GM19395 (cell line): ENCODE results near the gene ADAMTS18.
"Not testable (repeated sequence)": the region's sequence is repeated elsewhere in the genome, so short reads cannot be mapped to it uniquely, and the experiment has no call there.

ENCODE experiments used
- ATAC-seq: cut with Tn5 transposase; IDR thresholded peaks from one replicate; pipeline ENCODE4 v1.9.1; 2021; ENCODE audit warnings: mild to moderate bottlenecking, moderate library complexity; ENCODE audit not compliant: unreplicated experiment

Gene ADAMTS18

DNA sequence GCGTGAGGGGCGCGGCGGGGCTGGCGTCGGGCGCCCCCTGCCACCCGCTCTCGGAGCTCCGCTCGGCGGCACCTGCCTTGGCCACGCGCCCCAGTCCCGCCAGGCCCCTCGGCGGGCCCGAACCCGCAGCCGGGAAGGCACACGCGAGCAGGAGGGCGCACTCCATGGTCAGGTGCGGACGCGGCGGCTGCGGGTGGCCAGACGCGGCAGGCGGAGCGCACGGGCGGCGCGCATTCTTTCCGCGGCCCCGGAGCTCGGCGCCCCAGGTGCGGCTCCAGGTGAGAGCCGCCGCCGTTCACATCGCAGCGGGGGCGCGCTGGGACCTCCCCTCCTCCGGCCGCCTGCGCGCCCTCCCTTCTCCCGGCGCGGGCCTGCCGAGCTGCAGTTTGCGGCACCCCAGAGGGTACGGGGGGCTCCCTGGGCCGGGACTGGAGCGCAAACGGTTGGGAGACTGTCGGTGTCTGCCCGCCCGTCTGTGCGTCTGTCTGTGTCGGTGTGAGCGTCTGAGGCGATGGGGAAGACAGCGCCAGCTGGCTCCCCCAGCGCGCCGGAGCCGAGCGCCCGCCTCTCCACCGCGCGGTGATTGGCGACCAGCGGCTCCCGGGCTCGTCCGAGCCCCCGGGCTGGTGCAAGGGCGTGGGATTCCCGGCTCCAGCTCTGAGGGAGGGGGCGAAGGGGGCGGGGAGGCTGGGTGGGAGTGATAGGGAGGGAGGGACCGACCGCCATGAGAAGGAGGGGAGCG, at the start of gene ADAMTS18:
TSS of gene ADAMTS18 (minus strand) at position 505 of the 742 bp plus-strand sequence. CDS start at position 166, 339 bp downstream.
- ATAC-seq, result no peak

GRCh38 chr16:77480681-77481315, 46.0 kb upstream of the ADAMTS18 start:
- ATAC-seq, result no peak

DNA sequence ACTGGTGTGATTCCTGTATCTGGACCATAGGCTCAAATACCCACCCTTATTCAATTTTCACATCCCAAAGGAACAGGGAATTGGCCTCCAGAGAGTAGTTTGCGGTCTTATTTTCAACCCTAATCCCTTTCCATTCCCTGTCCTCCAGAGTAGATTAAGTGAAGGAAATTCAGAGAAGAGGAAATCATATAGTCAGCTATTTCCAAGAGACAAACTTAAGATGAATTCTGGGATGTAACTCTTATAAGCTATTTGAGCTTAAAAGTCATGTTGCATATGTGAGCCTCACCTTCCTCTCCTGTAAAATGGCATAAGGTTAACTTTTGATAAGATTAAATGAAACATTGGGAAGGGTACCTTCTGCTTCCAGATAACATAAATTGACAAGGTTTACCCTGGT, 37.4 kb upstream of the ADAMTS18 start:
- no peak for ATAC-seq

DNA sequence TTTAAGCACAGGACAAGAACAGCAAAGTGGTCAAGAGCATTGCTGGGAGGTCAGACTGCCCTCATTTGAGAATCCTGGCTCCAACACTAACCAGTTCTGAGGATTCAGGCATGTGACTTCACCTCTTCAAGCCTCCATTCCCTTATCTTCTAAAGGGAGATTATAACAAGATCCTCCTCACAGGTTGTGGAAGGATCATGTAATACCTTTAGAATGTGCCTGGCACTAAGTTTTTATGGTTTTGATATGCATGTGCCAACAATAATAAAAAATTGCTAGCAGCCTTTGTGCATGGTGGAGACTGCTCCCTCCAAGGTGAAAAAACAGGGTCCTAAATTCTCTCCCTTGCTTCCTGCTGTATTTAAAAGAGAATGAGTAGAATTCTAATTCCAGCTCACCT, 36.0 kb upstream of the ADAMTS18 start:
- no peak for ATAC-seq

DNA sequence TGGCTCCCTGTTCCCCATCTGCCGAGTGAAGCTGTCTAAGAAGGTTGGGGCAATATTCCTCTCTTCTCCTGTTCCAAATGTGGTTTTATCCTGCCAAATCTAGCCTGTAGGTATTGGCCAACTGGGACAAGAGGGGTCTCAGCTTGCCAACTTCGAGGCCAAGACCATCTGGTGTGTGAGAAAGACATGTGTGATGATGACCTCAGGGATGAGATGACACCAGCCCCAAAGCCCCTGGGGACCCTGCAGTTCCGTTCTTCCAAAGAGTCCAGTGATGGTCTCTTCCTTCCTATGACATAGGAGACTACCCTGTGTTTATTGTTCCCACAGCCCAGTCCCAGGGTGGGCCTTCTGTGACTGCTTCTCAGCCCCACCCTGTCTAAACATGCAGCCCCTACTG, 34.8 kb upstream of the ADAMTS18 start:
- ATAC-seq, result no peak

- no peak for ATAC-seq
These were observed 34.0 kb upstream of the ADAMTS18 start for GRCh38 chr16:77468831-77469230.

DNA sequence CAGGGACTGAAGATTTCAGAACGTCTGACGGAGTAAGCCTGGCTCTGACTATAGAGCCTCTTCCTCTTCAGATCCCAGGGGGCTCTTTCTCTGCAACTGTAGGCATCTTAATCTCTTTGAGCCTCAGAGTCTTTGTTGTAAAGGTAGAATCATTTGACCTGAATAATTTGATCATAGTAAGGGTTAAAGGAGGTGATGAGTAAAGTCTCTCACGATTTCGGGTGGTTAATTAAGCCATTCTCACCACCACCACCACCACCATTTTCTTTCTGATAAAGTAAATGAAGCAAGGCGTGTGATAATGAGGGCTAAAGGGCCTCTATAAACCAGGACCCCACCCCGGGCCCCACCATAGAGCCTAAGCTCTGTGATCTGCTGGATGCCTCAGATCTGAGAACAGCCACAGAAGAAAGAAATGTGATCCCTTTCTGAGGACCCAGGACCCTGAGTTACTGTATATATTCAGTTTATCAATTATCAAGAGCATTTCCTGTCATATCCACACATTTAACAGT, 33.0 kb upstream of the ADAMTS18 start:
- no peak for ATAC-seq

DNA sequence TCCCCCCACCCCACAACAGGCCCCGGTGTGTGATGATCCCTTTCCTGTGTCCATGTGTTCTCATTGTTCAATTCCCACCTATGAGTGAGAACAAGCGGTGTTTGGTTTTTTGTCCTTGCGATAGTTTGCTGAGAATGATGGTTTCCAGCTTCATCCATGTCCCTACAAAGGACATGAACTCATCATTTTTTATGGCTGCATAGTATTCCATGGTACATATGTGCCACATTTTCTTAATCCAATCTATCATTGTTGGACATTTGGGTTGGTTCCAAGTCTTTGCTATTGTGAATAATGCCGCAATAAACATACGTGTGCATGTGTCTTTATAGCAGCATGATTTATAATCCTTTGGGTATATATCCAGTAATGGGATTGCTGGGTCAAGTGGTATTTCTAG, 28.8 kb upstream of the ADAMTS18 start:
- ATAC-seq, result not testable (repeated sequence)

DNA sequence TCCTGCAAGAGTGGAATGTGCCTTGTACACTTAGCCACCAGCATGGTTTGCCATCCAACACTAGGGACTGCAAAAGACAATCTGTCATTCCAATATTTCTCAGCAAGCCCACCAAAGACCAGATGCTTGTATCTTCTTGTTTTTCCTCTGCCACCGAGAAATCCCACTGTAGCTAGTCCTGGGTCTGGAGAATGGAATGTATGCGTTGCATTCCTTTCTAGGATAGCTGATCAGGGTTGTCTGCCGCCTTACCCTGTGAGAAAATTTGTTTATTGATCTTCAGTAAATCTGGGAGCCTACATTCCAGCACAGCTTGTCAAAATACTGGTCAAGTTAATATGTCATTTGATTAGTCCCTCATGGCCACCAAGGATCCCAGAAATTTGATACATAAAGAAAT, 28.1 kb upstream of the ADAMTS18 start:
- ATAC-seq, result no peak

- ATAC-seq, result no peak
These were observed 24.9 kb upstream of the ADAMTS18 start for GRCh38 chr16:77459534-77460254.

DNA sequence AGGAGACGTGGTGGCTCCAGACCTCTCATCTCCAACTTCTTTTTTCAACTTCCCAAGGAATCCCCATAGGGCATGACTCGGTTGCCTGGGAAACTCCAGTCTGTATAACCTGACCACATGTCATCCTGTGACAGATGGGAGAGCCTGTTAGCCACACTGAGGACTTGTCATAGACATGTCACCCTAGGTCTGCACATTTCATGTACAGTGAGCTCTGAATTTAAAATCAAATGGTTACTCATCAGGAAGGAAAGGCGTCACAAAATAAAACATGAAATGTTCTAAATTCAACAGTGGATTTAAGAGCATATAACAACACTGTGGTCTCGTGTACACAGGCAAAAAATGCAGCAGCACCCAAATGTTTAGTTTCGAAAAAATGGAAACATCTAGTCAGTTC, 22.2 kb upstream of the ADAMTS18 start:
- no peak for ATAC-seq

GRCh38 chr16:77452243-77452642, 17.4 kb upstream of the ADAMTS18 start:
- no peak for ATAC-seq

DNA sequence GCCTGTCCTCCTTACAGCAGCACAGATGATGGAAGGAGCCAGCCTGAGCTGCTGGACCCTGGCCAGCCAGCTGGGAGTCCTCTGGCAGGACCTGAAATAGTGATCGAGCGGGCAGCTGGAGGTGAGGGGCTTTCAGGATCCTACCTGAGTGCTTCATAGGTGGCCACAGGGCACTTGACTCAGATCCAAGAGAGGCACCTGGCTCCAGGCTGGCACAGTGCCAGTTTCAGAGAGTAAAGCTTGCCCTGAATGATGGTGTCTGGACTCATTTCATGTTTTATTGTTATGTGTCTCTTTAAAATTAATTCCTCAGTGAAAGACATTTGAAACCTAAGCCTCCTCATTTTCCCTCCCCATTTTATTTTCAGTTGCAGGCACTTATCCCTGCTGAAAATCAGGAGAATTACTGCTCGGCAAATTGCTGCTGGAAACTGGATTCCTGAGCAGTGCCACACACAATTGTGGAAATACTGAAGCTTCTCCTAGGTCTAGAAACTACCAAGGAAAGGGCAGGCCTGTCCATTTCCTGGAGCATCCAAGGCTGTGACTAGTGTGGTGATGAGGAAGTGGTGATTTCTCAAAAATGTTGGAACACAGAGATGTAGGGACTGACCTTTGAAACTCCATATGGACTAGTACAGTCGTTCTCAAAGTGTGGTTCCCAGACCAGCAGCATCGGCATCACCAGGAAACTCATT, 16.1 kb upstream of the ADAMTS18 start:
- no peak for ATAC-seq

DNA sequence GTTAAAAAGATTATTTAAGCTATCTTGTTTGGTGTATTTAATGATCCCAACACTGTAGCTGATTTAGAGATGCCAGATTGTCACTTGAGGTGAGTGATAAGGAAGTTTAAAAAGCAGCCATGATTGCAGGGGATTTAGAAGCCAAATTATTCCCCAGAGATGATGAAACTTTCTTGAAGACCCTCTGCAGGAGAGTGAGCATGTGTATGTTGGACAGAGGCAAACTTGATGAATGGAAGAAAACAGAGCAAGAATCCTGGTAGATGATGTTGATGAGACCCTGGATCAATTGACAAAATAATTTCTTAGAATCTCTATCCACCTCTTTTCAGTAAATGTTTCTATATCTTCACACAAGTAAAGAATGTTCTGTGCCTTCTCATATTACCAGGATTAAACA, 14.4 kb upstream of the ADAMTS18 start:
- no peak for ATAC-seq

- no peak for ATAC-seq
These were observed 10.5 kb upstream of the ADAMTS18 start for GRCh38 chr16:77445324-77445723.

DNA sequence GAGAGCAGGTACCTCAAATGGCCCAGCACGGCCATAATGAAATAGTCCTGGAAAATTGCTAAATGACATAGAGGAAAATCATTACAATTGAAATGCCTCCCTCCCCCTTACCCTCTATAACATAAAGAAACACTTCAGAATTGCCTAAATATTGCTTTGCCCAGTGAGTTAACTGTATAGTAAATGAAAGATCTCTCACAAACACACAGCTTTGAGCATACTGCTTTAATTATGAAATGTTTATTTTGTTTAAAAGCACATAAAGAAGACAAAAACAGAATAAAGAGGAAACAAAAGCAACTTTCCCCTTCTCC, 9.3 kb upstream of the ADAMTS18 start:
- no peak for ATAC-seq

DNA sequence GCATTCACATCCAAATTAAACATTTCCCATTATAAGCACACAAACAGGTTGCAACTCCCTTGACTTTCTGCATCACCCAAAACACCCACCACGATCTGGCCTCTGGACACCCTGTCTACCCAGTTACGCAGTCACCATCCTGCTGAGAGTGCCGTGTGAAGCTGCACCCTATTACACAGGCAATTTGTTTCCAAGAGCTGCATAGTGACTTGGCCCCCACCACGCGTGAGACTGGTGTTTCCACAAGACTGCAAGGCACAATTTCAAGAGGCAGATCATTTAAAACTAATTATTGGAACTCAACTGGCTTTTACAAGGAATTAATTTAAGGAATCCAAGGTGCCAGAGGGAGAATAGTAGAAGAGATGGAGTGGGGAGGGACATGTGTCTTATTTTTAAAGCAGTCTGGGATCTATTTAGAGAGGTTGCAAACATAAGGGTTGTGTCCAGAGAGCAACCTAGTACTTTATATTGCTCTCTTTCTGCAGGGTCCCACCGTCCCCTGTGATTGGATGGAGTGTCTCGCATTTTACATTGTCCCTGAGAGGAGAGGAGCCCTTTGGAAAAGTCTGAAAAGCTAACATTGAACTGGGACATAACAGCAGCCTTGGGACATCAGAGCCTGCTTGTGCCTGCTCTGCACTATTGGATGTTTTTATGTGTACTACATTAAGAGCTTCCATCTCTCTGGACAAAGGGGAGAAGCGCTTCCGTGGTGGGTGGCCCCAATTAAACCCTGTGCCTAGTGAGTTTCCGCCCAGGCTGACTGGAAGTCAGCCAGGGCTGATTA, 8.7 kb upstream of the ADAMTS18 start:
- no peak for ATAC-seq

- no peak for ATAC-seq
These were observed 7.2 kb upstream of the ADAMTS18 start for GRCh38 chr16:77442078-77442477.

DNA sequence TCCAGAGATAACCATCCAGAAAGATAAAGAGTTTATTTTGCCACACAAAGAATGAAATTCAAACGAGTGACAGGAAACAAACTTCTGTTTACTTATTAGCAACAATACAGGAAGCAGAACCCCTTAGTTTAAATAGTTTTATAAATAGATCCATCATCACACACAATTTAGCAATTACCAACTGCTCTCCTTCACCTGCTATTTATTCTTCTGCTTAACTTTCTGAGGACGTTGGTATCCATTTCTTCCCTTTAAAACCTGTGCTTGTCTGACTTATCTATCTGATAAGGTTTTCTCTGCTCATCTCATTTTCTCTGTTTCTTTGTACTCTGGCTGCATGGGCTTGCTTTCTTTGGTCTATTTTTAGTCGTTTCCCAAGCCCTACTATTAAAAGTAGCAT, 4.3 kb upstream of the ADAMTS18 start:
- no peak for ATAC-seq

GRCh38 chr16:77437859-77438258, 3.0 kb upstream of the ADAMTS18 start:
- no peak for ATAC-seq
